Measurements from ENCODE around the gene ZNF18. TPM values are rescaled to one million over a fixed set of nuclear protein-coding genes. Genes with fewer than 3 reads are reported as not detected.

Gene ZNF18
- total and polyA plus RNA-seq, 2 of the 13 experiments (the other 11 are each of a cell fraction or from before 2014, with no cell fraction given) = 2.4 to 5.4 TPM

- Histone ChIP-seq H3K27ac (ENCODE audit: extremely low read length, insufficient read depth, low read length) (no peak overlapping the region), H3K27me3 (ENCODE audit: control insufficient read depth in 1 of 2, insufficient read depth in 2 of 2, low read length in 2 of 2) (no peaks in the 10 kb centered on the region), H3K36me3 (replicated peaks in 1 of 2; ENCODE audit: control insufficient read depth in 1 of 2, insufficient read depth in 2 of 2, low read length in 2 of 2) (no peaks in the 10 kb centered on the region), H3K9ac (ENCODE audit: insufficient read depth, low read depth, low read length) (no peak overlapping the region), H3K4me2 (ENCODE audit: low read depth, low read length) (no peak overlapping the region), H3K9me3 (ENCODE audit: low read length) (no peaks in the 10 kb centered on the region), H3K4me3 (replicated peaks in 1 of 3; ENCODE audit: insufficient read depth in 1 of 3, low read depth in 2 of 3, low read length in 3 of 3) (no peak overlapping the region), H3K4me1 (ENCODE audit: insufficient read depth, low read length) (peaks cover 23% of the 10 kb centered on the region), H3K79me2 (ENCODE audit: insufficient read depth, low read length) (peaks cover 89% of the 10 kb centered on the region), H4K20me1 (ENCODE audit: insufficient read depth, low read length) (peaks cover 10% of the 10 kb centered on the region), H2AFZ (ENCODE audit: low read length) (no peak overlapping the region)
- FAIRE-seq (no peak), ATAC-seq (no peak), DNase-seq (ENCODE audit: low spot score) (no peak)
- CTCF ChIA-PET (ENCODE audit: low intra/inter-chr PET ratio, low total read pairs) = no interaction called here
- TF ChIP-seq ZNF333 (CRISPR knock-in tag; IDR thresholded peaks at IDR 0.05; ENCODE audit: borderline replicate concordance) (no peak), ZBTB21 (CRISPR knock-in tag; IDR thresholded peaks at IDR 0.05) (no peak), PAF1 (CRISPR knock-in tag; IDR thresholded peaks at IDR 0.05) (no peak), ARHGAP35 (CRISPR knock-in tag; IDR thresholded peaks at IDR 0.05; ENCODE audit: borderline replicate concordance) (no peak), FOXM1 (CRISPR knock-in tag; IDR thresholded peaks at IDR 0.05) (no peak), ATF6 (CRISPR knock-in tag; conservative IDR thresholded peaks at IDR 0.05) (no peak), MYPOP (CRISPR knock-in tag; IDR thresholded peaks at IDR 0.05) (no peak), TBP (CRISPR knock-in tag; IDR thresholded peaks at IDR 0.05) (no peak), THAP9 (CRISPR knock-in tag; IDR thresholded peaks at IDR 0.05; ENCODE audit: borderline replicate concordance) (no peak), PBX2 (CRISPR knock-in tag; IDR thresholded peaks at IDR 0.05) (no peak), IRF2 (CRISPR knock-in tag; IDR thresholded peaks at IDR 0.05) (no peak), ZNF607 (CRISPR knock-in tag; IDR thresholded peaks at IDR 0.05; ENCODE audit: borderline replicate concordance) (no peak)
- in situ Hi-C loops (cut with HindIII; ENCODE audit: extremely low pct_ligation_motif_present, low pct_unique_long_range_greater_than_20kb) (no loop called here), intact Hi-C loops (cut with micrococcal nuclease; ENCODE audit: unreplicated experiment) (no loop called here)
- POLR2A ChIA-PET = no interaction called here
- no TSS peak for BruUV-seq (replicated peaks)
- 94% methylated on average over 3 of the region's 3 CpGs for WGBS (ENCODE audit: low lambda C conversion rate)
Measured at GRCh38 chr17:12041312-12041711, 44.0 kb upstream of the ZNF18 start.

Measured in HepG2 (cell line).